ENCODE data around the gene PCNT.

DNA sequence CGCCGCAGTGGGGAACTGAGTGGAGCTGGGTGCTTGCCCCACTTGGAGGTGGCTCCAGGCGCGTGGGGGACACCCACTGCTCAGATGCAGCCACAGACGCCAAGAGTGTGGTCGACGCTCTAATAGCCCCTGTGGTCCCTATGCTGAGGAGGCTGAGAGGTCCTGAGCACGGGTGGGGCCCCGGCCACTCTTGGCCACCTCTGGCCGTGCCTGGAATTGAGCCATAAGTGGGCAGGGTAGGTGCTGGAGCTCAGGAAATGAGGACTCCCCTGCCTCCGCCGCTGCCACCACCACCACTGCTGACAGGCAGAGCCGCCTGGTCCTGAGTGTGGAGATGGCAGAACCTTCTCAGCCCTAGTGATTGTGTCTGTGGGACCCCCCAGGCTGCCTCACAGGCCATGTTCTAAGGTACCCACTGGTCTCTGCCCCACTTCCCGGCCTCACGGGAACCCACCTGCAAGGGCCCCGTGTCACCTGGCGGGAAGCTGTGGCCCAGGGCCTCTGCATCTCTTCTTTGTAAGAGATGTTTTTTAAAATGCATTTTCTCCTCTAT, 100.2 kb downstream of the PCNT start:
- TF ChIP-seq, protein P1, sequence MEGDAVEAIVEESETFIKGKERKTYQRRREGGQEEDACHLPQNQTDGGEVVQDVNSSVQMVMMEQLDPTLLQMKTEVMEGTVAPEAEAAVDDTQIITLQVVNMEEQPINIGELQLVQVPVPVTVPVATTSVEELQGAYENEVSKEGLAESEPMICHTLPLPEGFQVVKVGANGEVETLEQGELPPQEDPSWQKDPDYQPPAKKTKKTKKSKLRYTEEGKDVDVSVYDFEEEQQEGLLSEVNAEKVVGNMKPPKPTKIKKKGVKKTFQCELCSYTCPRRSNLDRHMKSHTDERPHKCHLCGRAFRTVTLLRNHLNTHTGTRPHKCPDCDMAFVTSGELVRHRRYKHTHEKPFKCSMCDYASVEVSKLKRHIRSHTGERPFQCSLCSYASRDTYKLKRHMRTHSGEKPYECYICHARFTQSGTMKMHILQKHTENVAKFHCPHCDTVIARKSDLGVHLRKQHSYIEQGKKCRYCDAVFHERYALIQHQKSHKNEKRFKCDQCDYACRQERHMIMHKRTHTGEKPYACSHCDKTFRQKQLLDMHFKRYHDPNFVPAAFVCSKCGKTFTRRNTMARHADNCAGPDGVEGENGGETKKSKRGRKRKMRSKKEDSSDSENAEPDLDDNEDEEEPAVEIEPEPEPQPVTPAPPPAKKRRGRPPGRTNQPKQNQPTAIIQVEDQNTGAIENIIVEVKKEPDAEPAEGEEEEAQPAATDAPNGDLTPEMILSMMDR (IDR thresholded peaks at IDR 0.05 in 2 of 3, conservative IDR thresholded peaks at IDR 0.05 in 1 of 3; ENCODE audit: insufficient read depth in 2 of 3, low read depth in 1 of 3, low read length in 3 of 3) = no peak
- no peak for TF ChIP-seq JUND (IDR thresholded peaks at IDR 0.05; ENCODE audit: borderline replicate concordance, low read depth, low read length)
- TF ChIP-seq JUND (tag; IDR thresholded peaks at IDR 0.05; ENCODE audit: borderline replicate concordance, low read depth, low read length) = no peak
- TF ChIP-seq POLR2A (conservative IDR thresholded peaks at IDR 0.05) = no peak
- TF ChIP-seq, protein P2, sequence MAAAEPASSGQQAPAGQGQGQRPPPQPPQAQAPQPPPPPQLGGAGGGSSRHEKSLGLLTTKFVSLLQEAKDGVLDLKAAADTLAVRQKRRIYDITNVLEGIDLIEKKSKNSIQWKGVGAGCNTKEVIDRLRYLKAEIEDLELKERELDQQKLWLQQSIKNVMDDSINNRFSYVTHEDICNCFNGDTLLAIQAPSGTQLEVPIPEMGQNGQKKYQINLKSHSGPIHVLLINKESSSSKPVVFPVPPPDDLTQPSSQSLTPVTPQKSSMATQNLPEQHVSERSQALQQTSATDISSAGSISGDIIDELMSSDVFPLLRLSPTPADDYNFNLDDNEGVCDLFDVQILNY (CRISPR knock-in tag; IDR thresholded peaks at IDR 0.05) = no peak
- TF ChIP-seq MYC (IDR thresholded peaks at IDR 0.05; ENCODE audit: low read depth, low read length) = no peak
- TF ChIP-seq MYC (CRISPR knock-in tag; IDR thresholded peaks at IDR 0.05; ENCODE audit: borderline replicate concordance, low read depth) = no peak
- TF ChIP-seq CBFB (CRISPR knock-in tag; IDR thresholded peaks at IDR 0.05) = no peak
- TF ChIP-seq ZNF324 (CRISPR knock-in tag; IDR thresholded peaks at IDR 0.05) = no peak
- TF ChIP-seq BRD4 (IDR thresholded peaks at IDR 0.05) = no peak
- no peak for TF ChIP-seq MXI1 (IDR thresholded peaks at IDR 0.05; ENCODE audit: low read depth, low read length)
- no peak for TF ChIP-seq PML (IDR thresholded peaks at IDR 0.05; ENCODE audit: low read length)
- TF ChIP-seq FOXK2 (conservative IDR thresholded peaks at IDR 0.05 in 1 of 2, IDR thresholded peaks at IDR 0.05 in 1 of 2; ENCODE audit: low read depth in 2 of 2) = no peak
